Liver (tissue), 3 donors: ENCODE measurements around the gene RGS13.

Experiments
- CTCF ChIP-seq: fragments of 150-350 bp; IDR thresholded peaks from 2 replicates; pipeline ENCODE4 v1.5.1; 2017; ENCODE audit warnings: improper control_type of control experiment, low read depth, low read length; ENCODE audit not compliant: missing input control
- EGR1 ChIP-seq, 2 donors: IDR thresholded peaks; 2 replicates each; pipeline ENCODE4 v1.6.1; 2016 to 2018; ENCODE audit warnings: antibody characterized with exemption in 2 of 2, low read depth in 2 of 2
- JUND ChIP-seq, 2 donors: IDR thresholded peaks; 2 replicates each; pipeline ENCODE4 v1.6.1; 2016; ENCODE audit warnings: antibody characterized with exemption in 2 of 2
- SP1 ChIP-seq: IDR thresholded peaks from 2 replicates; pipeline ENCODE4 v1.6.1; 2018; ENCODE audit warnings: antibody characterized with exemption, mild to moderate bottlenecking
- donor health status: healthy.
- donor health status: healthy.

GRCh38 chr1:192705510-192705909 is 69.6 kb downstream of the RGS13 start:
- TF ChIP-seq CTCF (no peak), SP1 (no peak), EGR1 (IDR thresholded peaks at IDR 0.05; ENCODE audit: low read depth in 2 of 2) (no peak), JUND (IDR thresholded peaks at IDR 0.05) (no peak)
